GM06990 (cell line): ENCODE measurements around the gene JAK1.

Experiments
- DNase-seq: peaks from one replicate; pipeline ENCODE4 v3.0.0-alpha.2; 2011; ENCODE audit not compliant: insufficient read length; ENCODE audit errors: extremely low read depth
- H3K27me3 ChIP-seq: replicated peaks from 2 replicates; pipeline ENCODE4 v1.6.0; 2011; ENCODE audit warnings: low read length; ENCODE audit not compliant: control insufficient read depth, insufficient read depth
- H3K36me3 ChIP-seq: 2 replicates; pipeline ENCODE4 v1.5.1; 2011; ENCODE audit warnings: low read length; ENCODE audit not compliant: control insufficient read depth, insufficient read depth
- H3K4me3 ChIP-seq: replicated peaks from 2 replicates; pipeline ENCODE4 v1.5.1; 2011; ENCODE audit warnings: low read depth, mild to moderate bottlenecking, control low read depth, low read length
- TF ChIP-seq, protein P1 (sequence below): IDR thresholded peaks from 2 replicates; pipeline ENCODE4 v1.5.1; 2011; ENCODE audit warnings: low read length, control low read depth, mild to moderate bottlenecking, inconsistent platforms; ENCODE audit not compliant: insufficient read depth, poor library complexity, severe bottlenecking

JAK1 gene

DNA sequence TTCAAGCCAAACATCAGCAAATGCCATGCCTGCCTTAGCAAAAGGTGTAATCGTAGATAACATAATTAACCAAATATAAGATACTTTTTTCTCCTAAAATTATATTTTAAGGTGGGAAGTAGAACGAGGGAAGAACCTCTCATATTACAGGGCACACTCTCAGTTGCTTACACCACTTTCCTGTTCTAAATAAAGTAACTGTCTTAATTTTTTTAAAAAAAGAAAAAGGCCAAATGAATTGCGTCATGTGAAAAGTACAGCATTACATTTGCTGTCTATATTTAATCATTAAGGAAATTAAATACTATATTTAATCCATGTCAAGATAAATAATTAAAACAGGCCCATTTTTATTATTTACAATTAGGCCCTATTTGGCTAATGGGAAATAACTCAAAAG is 23.7 kb downstream of the JAK1 start:
- Histone ChIP-seq H3K36me3 (no peaks in the 10 kb centered on the region), H3K27me3 (no peaks in the 10 kb centered on the region), H3K4me3 (no peak overlapping the region)
- no peak for DNase-seq
- TF ChIP-seq, protein P1, sequence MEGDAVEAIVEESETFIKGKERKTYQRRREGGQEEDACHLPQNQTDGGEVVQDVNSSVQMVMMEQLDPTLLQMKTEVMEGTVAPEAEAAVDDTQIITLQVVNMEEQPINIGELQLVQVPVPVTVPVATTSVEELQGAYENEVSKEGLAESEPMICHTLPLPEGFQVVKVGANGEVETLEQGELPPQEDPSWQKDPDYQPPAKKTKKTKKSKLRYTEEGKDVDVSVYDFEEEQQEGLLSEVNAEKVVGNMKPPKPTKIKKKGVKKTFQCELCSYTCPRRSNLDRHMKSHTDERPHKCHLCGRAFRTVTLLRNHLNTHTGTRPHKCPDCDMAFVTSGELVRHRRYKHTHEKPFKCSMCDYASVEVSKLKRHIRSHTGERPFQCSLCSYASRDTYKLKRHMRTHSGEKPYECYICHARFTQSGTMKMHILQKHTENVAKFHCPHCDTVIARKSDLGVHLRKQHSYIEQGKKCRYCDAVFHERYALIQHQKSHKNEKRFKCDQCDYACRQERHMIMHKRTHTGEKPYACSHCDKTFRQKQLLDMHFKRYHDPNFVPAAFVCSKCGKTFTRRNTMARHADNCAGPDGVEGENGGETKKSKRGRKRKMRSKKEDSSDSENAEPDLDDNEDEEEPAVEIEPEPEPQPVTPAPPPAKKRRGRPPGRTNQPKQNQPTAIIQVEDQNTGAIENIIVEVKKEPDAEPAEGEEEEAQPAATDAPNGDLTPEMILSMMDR, result no peak

DNA sequence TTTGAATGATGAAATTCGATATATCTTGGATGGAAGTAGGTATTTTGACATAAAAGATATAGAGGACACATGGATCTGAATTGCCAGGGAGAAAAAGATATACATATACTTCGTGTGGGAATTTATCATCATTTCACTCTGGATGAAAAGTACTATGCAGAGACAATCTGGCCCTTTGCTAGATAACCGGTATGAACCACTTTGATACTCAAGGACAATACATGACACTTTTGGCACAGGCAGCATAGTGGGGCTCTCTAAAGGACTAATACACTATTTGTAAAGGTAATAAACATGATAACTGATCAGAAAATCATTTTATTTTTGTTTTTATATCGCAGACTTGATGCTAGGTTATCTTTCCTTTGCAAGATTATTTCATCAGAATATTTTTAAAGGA is 24.2 kb downstream of the JAK1 start:
- Histone ChIP-seq H3K27me3 (no peaks in the 10 kb centered on the region), H3K36me3 (no peaks in the 10 kb centered on the region), H3K4me3 (no peak overlapping the region)
- no peak for DNase-seq
- TF ChIP-seq, protein P1, result no peak

DNA sequence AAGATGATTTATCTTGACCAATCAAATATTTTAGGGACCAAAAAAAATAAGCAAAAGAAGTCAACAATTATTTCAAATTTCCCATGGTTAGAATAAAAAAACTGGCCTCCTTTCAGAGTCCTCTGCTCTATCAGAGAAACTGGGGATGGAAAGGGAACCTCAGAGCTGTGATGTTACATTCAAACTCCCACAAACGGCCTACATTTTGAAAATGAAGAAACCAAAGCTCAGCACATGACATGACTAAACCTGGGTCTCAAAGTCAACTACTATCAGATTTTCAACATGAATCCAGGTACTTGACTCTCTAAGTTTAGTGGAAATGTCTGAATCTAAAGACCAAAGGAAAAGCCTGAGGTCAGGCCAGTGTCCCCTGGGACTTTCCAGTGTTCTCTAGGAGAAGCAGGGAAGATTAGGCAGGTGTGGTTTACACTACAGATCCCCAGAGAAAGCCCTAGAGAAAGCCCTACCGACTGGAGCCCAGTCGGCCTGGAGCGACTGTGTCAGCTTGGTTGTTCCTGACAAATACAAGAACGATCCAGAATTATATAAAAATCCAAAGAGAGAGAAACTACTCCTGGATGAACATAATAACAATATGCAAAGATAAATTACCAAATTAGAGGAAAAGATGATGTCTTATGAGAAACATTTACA is 24.8 kb downstream of the JAK1 start:
- TF ChIP-seq, protein P1, result no peak
- Histone ChIP-seq H3K36me3 (no peaks in the 10 kb centered on the region), H3K4me3 (no peak overlapping the region), H3K27me3 (no peaks in the 10 kb centered on the region)
- DNase-seq, result no peak

DNA sequence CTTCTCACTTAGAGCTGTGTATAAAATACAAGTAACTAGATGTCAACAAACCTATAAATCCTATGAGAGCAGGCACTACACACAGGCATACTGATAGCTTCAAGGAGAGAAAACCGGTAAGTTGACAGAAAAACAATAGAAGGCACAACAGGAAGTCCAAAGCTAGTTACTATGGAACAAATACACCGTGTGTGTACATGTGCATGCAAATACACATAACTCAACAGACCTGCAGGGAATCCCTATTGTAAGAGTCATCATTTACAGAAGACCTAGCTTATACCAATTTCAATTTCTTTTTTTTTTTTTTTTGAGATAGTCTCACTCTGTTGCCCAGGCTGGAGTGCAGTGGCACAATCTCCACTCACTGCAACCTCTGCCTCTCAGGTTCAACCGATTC is 26.3 kb downstream of the JAK1 start:
- no peak for DNase-seq
- no peaks in the 10 kb centered on the region for H3K36me3 ChIP-seq
- no peaks in the 10 kb centered on the region for H3K27me3 ChIP-seq
- H3K4me3 ChIP-seq, result no peak overlapping the region
- TF ChIP-seq, protein P1, result no peak

DNA sequence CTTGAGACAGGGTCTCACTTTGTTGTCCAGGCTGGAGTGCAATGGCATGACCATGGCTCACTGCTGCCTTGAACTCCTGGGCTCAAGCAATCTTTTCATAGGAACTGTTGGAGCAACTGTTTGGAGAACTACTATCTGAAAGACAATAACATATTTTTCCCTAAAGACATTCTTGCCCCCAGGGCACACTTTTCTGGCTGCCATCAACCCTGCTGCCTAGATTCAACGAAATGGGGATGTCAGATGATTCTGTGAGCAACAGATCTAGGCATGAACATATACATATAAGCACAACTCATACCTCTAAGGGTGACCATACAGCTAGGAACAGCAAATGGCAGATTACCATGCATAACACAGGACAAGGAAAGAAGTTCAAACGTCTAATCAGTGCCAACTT is 27.4 kb downstream of the JAK1 start:
- Histone ChIP-seq H3K36me3 (no peaks in the 10 kb centered on the region), H3K27me3 (no peaks in the 10 kb centered on the region), H3K4me3 (no peak overlapping the region)
- no peak for DNase-seq
- TF ChIP-seq, protein P1, result no peak

DNA sequence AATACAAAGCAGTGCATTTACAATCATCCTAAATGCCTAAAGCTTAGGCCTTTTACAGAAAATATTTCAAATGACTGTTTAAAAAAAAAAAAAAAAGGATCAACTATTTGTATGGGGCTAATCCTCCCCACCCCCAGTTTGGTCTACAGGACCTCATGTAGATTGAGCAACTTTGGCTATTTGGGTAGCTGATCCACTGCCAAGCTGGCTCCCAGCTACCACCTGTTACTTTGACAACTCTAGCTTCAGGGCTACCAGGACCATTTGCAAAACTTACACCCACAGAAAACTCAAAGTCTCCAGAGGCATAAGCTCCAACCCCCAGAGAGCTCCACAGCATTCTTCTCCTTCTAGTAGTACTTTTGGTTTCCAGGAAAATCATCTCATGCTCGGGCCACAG is 29.4 kb downstream of the JAK1 start:
- no peaks in the 10 kb centered on the region for H3K36me3 ChIP-seq
- H3K27me3 ChIP-seq, result no peaks in the 10 kb centered on the region
- H3K4me3 ChIP-seq, result no peak overlapping the region
- TF ChIP-seq, protein P1, result no peak
- no peak for DNase-seq
